Activated CD4-positive, alpha-beta memory T cell treated with anti-CD3 and anti-CD28 coated beads for 36 hours (primary cell): ENCODE data around the gene CCNL1. TPM values are rescaled to one million over a fixed set of nuclear protein-coding genes. Genes with fewer than 3 reads are reported as not detected.
"Not testable (repeated sequence)": the region's sequence is repeated elsewhere in the genome, so short reads cannot be mapped to it uniquely, and the experiment has no call there.

ENCODE experiments used
- CTCF ChIA-PET: fragments of 350-600 bp; sonication (Branson Sonifier 250); formaldehyde crosslinking; loops from one replicate; lab custom pipeline; 2021; ENCODE audit warnings: antibody characterized with exemption, inconsistent platforms; lab: Charles Lee
- POLR2A ChIA-PET: fragments of 350-600 bp; sonication (Branson Sonifier 250); formaldehyde crosslinking; loops from one replicate; lab custom pipeline; 2021; ENCODE audit warnings: antibody characterized with exemption; lab: Charles Lee
- DNase-seq: peaks from one replicate; pipeline ENCODE4 v3.0.0-alpha.2; 2020
- H3K27ac Mint-ChIP-seq: one replicate; pipeline ENCODE4 v1.8.0; 2021; ENCODE audit warnings: mixed read lengths
- H3K27me3 Mint-ChIP-seq: one replicate; pipeline ENCODE4 v1.8.0; 2021; ENCODE audit warnings: mixed read lengths
- H3K36me3 Mint-ChIP-seq: one replicate; pipeline ENCODE4 v1.8.0; 2021; ENCODE audit warnings: mixed read lengths
- H3K4me1 Mint-ChIP-seq: one replicate; pipeline ENCODE4 v1.8.0; 2021; ENCODE audit warnings: low read depth, mixed read lengths
- H3K4me3 Mint-ChIP-seq: one replicate; pipeline ENCODE4 v1.8.0; 2021; ENCODE audit warnings: mild to moderate bottlenecking, mixed read lengths
- H3K9me3 Mint-ChIP-seq: one replicate; pipeline ENCODE4 v1.8.0; 2021; ENCODE audit warnings: mixed read lengths
- intact Hi-C: fragments of 100-400 bp; cut with micrococcal nuclease; formaldehyde crosslinking; loops from one replicate; pipeline ENCODE4 v1.15.1; 2023
- total RNA-seq, 2 experiments: library from RNA; stranded (reverse); gene quantifications; one replicate each; pipeline ENCODE4 v1.2.3, GENCODE V29; 2021

Gene CCNL1
- total RNA-seq, 2 experiments from 2014 or later = 144 to 150 TPM

DNA sequence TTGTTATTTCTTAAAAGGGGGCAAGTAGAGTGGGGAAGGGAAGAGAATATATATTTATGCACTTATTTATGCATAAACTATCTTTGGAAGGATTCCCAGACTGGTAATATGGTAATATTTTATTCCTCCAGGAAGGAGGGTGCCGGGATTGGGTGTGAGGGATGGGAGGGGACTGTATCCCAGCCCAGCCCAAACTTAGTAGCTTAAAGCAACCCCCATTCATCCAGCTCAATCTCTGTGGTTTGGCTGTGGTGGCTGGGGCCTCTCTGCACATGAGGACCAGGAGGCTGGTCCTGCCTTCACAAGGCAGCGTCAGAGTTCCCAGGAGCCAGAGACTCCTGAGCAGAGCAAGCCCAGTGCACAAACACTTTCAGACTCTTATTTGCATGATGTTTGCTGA lies 48.4 kb downstream of the CCNL1 start:
- intact Hi-C loops = no loop called here
- Mint-ChIP-seq H3K27me3 (peaks cover 4% of the 10 kb centered on the region), H3K4me3 (no peak overlapping the region), H3K9me3 (no peaks in the 10 kb centered on the region), H3K27ac (no peak overlapping the region), H3K36me3 (no peaks in the 10 kb centered on the region), H3K4me1 (no peaks in the 10 kb centered on the region)
- CTCF ChIA-PET = interaction anchor here (1.0 kb wide), 1 partner anchor 12 kb away, joined by 3 read pairs; no protein-coding TSS in a partner anchor
- POLR2A ChIA-PET = no interaction called here
- DNase-seq = no peak

- Mint-ChIP-seq H3K4me1 (no peaks in the 10 kb centered on the region), H3K27ac (no peak overlapping the region), H3K9me3 (no peaks in the 10 kb centered on the region), H3K4me3 (no peak overlapping the region), H3K27me3 (peaks cover under 1% of the 10 kb centered on the region), H3K36me3 (no peaks in the 10 kb centered on the region)
- ChIA-PET CTCF (no interaction called here), POLR2A (no interaction called here)
- intact Hi-C loops = no loop called here
- DNase-seq = no peak
Measured at GRCh38 chr3:157110761-157111278, 49.1 kb downstream of the CCNL1 start.

DNA sequence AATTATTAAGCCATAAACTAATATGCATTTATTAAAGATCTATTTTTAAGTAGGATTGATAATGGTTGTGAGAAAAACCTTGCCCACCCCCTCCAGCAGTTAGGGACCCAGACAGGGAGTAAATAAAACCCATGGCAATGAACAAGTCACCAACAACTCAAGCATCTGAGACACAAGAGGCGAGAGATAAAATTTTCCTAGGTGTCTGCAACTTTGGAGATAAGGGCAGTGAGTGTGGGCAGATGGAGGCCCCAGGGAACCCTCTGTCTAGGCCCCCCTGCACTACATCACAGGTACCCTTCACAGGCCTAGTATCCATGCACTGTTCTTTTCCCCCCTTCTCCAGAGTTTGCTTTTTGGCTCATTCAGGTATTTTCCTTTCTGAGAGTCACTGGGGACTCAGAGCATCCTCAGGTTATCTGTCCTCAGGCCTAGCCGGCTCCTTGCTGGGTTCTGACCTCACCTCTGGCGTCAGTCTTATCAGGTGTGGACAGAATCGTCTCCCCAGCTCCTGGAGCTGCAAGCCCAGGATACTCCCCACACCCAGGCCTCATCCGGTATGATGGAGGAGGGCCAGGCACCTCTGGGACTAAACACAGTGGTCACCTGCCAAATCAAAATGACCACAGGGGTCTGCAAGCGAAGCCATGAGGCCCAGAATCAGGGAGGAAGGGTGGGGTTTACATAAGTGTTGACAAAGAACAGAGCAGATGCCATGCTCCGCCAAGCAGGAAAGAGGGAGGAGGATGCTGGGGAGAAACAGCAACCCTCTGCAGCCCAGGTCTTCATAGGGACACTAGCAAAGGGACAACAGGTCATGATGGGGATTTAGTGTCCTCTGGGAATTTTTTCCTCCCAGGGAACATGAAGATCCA lies 50.4 kb downstream of the CCNL1 start:
- CTCF ChIA-PET = interaction anchor here (0.9 to 1.4 kb wide), 2 partner anchors 28 kb away, joined by 3 to 5 read pairs; no protein-coding TSS in a partner anchor

GRCh38 chr3:157107644-157108133 lies 52.3 kb downstream of the CCNL1 start:
- no peak for DNase-seq
- ChIA-PET POLR2A (no interaction called here), CTCF (no interaction called here)
- intact Hi-C loops = no loop called here
- Mint-ChIP-seq H3K27ac (no peak overlapping the region), H3K9me3 (peaks cover 2% of the 10 kb centered on the region), H3K4me3 (no peak overlapping the region), H3K4me1 (peaks cover 25% of the 10 kb centered on the region), H3K27me3 (no peaks in the 10 kb centered on the region), H3K36me3 (no peaks in the 10 kb centered on the region)

More for the DNA sequence above, 50.4 kb downstream of the CCNL1 start:
- H3K27ac Mint-ChIP-seq = no peak overlapping the region
- H3K9me3 Mint-ChIP-seq = no peaks in the 10 kb centered on the region
- no peak overlapping the region for H3K4me3 Mint-ChIP-seq
- no peaks in the 10 kb centered on the region for H3K27me3 Mint-ChIP-seq
- DNase-seq = no peak
- H3K4me1 Mint-ChIP-seq = peaks cover 7% of the 10 kb centered on the region
- POLR2A ChIA-PET = no interaction called here
- no peaks in the 10 kb centered on the region for H3K36me3 Mint-ChIP-seq
- intact Hi-C loops = no loop called here

GRCh38 chr3:157107037-157107436 lies 52.9 kb downstream of the CCNL1 start:
- H3K9me3 Mint-ChIP-seq = peaks cover 3% of the 10 kb centered on the region
- H3K4me3 Mint-ChIP-seq = no peak overlapping the region
- no peak overlapping the region for H3K27ac Mint-ChIP-seq
- ChIA-PET POLR2A (interaction anchor here (1.4 kb wide), 1 partner anchor 18 kb away, joined by 6 read pairs; no protein-coding TSS in a partner anchor), CTCF (interaction anchor here (1.7 to 1.9 kb wide), 2 partner anchors 17 to 30 kb away, joined by 4 to 12 read pairs; no protein-coding TSS in a partner anchor)
- no peak for DNase-seq
- no peaks in the 10 kb centered on the region for H3K27me3 Mint-ChIP-seq
- peaks cover 26% of the 10 kb centered on the region for H3K4me1 Mint-ChIP-seq
- H3K36me3 Mint-ChIP-seq = no peaks in the 10 kb centered on the region
- intact Hi-C loops = no loop called here

DNA sequence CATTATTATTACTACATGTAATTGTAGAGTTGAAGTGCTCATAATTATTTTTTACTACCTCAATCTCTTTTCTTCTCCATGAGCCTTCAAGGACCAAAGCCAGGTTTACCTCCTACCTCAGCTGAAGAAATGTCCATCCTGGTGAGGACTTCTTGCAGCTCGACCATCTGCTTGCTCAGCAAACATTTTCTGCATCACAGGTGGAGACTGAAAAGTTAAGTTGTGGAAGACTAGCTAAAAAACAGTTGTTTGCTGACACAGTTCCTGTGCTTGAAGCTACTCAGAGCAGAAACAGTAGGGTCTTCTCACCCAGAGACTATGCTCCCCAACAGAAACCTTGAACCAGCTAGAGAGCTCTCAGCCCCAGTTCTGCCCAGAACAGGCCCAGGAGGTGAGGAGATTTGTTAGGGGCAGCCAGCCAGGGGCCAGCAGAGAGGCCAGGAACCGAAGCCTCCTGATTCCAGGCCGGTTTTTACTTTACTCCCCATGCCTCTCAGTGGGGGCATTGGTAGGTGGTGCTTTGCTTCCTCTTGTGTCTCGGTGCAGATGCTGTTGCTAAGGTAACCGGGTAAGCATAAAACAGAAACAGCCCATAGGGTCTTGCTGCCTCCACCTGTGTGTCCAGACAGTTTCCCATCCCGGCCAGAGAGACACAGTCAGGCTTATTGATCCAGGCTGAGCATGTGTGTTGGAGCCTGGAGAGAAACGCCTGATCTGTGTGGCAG lies 54.9 kb downstream of the CCNL1 start:
- Mint-ChIP-seq H3K9me3 (peaks cover 3% of the 10 kb centered on the region), H3K27me3 (no peaks in the 10 kb centered on the region), H3K4me1 (peaks cover 32% of the 10 kb centered on the region), H3K4me3 (no peak overlapping the region), H3K27ac (no peak overlapping the region), H3K36me3 (no peaks in the 10 kb centered on the region)
- no peak for DNase-seq
- POLR2A ChIA-PET = interaction anchor here (0.8 kb wide), 1 partner anchor 13 kb away, joined by 4 read pairs; no protein-coding TSS in a partner anchor
- intact Hi-C loops = no loop called here
- CTCF ChIA-PET = interaction anchor here (1.0 to 2.5 kb wide), 6 partner anchors 9 to 32 kb away, joined by 3 to 13 read pairs (median 5); no protein-coding TSS in a partner anchor

- intact Hi-C loops = no loop called here
- Mint-ChIP-seq H3K27me3 (no peaks in the 10 kb centered on the region), H3K36me3 (no peaks in the 10 kb centered on the region), H3K4me3 (no peak overlapping the region), H3K4me1 (peaks cover 37% of the 10 kb centered on the region), H3K9me3 (peaks cover 3% of the 10 kb centered on the region), H3K27ac (peak overlapping the region; percentile 82)
- POLR2A ChIA-PET = interaction anchor here (0.8 kb wide), 1 partner anchor 12 kb away, joined by 4 read pairs; no protein-coding TSS in a partner anchor
- CTCF ChIA-PET = interaction anchor here (1.4 to 2.5 kb wide), 3 partner anchors 16 to 27 kb away, joined by 3 to 13 read pairs (median 6); no protein-coding TSS in a partner anchor
- DNase-seq = no peak
Measured at GRCh38 chr3:157104521-157104920, 55.4 kb downstream of the CCNL1 start.

GRCh38 chr3:157103860-157104259 lies 56.1 kb downstream of the CCNL1 start:
- DNase-seq = no peak
- ChIA-PET CTCF (interaction anchor here (1.0 to 2.5 kb wide), 4 partner anchors 15 to 34 kb away, joined by 3 to 13 read pairs (median 5); no protein-coding TSS in a partner anchor), POLR2A (interaction anchor here (1.5 to 2.2 kb wide), 2 partner anchors 15 to 71 kb away, joined by 5 to 12 read pairs; no protein-coding TSS in a partner anchor)
- H3K4me3 Mint-ChIP-seq = no peak overlapping the region
- H3K36me3 Mint-ChIP-seq = no peaks in the 10 kb centered on the region
- intact Hi-C loops = loop anchor here (1.0 kb wide), 2 partner anchors 15 to 24 kb away; no protein-coding TSS in a partner anchor
- no peaks in the 10 kb centered on the region for H3K27me3 Mint-ChIP-seq
- H3K27ac Mint-ChIP-seq = peak overlapping the region; percentile 82
- H3K9me3 Mint-ChIP-seq = peaks cover 3% of the 10 kb centered on the region
- peaks cover 44% of the 10 kb centered on the region for H3K4me1 Mint-ChIP-seq

- intact Hi-C loops = loop anchor here (1.0 kb wide), 2 partner anchors 14 to 25 kb away; no protein-coding TSS in a partner anchor
- POLR2A ChIA-PET = interaction anchor here (1.5 to 2.2 kb wide), 3 partner anchors 14 to 72 kb away, joined by 3 to 12 read pairs (median 5); no protein-coding TSS in a partner anchor
- H3K4me3 Mint-ChIP-seq = no peak overlapping the region
Measured at GRCh38 chr3:157103280-157103679, 56.7 kb downstream of the CCNL1 start.

DNA sequence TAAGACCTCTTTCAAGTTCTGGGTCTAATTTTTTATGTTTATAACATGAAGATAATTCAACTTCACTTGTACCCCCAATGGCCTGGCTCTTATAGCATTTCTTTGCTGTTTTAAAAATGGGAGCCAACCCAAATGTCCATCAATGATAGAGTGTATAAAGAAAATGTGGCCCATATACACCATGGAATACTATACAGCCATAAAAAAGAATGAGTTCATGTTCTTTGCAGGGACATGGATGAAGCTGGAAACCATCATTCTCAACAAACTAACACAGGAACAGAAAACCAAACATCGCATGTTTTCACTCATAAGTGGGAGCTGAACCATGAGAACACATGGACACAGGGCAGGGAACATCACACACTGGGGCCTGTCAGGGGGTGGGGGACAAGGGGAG lies 57.4 kb downstream of the CCNL1 start:
- H3K9me3 Mint-ChIP-seq, DNase-seq, H3K4me3 Mint-ChIP-seq, intact Hi-C loops, H3K27ac Mint-ChIP-seq, H3K36me3 Mint-ChIP-seq, H3K27me3 Mint-ChIP-seq: not testable (repeated sequence)
- H3K4me1 Mint-ChIP-seq = peaks cover 54% of the 10 kb centered on the region
- POLR2A ChIA-PET = interaction anchor here (1.5 to 2.2 kb wide), 3 partner anchors 13 to 72 kb away, joined by 3 to 12 read pairs (median 5); no protein-coding TSS in a partner anchor
- CTCF ChIA-PET = interaction anchor here (1.0 to 2.5 kb wide), 6 partner anchors 11 to 35 kb away, joined by 3 to 13 read pairs (median 6); no protein-coding TSS in a partner anchor

More at GRCh38 chr3:157103280-157103679, 56.7 kb downstream of the CCNL1 start:
- CTCF ChIA-PET = interaction anchor here (1.0 to 2.5 kb wide), 5 partner anchors 11 to 34 kb away, joined by 3 to 13 read pairs (median 5); no protein-coding TSS in a partner anchor
- H3K9me3 Mint-ChIP-seq = peaks cover 3% of the 10 kb centered on the region
- H3K36me3 Mint-ChIP-seq = no peaks in the 10 kb centered on the region
- H3K27ac Mint-ChIP-seq = peak overlapping the region; percentile 82
- DNase-seq = peak; percentile 48
- no peaks in the 10 kb centered on the region for H3K27me3 Mint-ChIP-seq
- peaks cover 50% of the 10 kb centered on the region for H3K4me1 Mint-ChIP-seq

DNA sequence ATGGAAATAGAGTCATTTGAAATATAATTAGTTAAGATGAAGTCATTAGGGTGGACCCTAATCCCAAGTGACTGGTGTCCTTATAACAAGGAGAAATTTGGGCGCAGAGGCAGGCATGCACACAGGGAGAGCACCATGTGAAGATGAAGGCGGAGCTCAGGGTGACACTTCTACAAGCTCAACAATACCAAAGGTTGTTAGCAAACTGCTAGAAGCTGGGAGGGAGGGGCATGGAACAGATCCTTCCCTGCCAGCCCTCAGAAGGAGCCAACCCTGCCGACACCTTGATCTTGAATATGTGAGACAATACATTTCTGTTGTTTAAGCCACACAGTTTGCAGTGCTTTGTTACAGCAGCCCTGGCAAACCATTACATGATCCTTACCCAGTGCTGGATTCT lies 57.8 kb downstream of the CCNL1 start:
- H3K36me3 Mint-ChIP-seq = no peaks in the 10 kb centered on the region
- H3K4me3 Mint-ChIP-seq = no peak overlapping the region

More for the DNA sequence above, 57.8 kb downstream of the CCNL1 start:
- peaks cover 54% of the 10 kb centered on the region for H3K4me1 Mint-ChIP-seq
- CTCF ChIA-PET = interaction anchor here (1.7 to 2.1 kb wide), 3 partner anchors 12 to 35 kb away, joined by 5 to 6 read pairs (median 6); no protein-coding TSS in a partner anchor
- no peak for DNase-seq
- H3K9me3 Mint-ChIP-seq = peaks cover 3% of the 10 kb centered on the region
- intact Hi-C loops = no loop called here
- no peak overlapping the region for H3K27ac Mint-ChIP-seq
- POLR2A ChIA-PET = interaction anchor here (0.9 to 2.2 kb wide), 3 partner anchors 13 to 24 kb away, joined by 3 to 12 read pairs (median 3); no protein-coding TSS in a partner anchor
- H3K27me3 Mint-ChIP-seq = no peaks in the 10 kb centered on the region
